Gastroesophageal sphincter (tissue), 4 donors: ENCODE results near the gene LIN54. TPM values are rescaled to one million over a fixed set of nuclear protein-coding genes. Genes with fewer than 3 reads are reported as not detected.
"Not testable (repeated sequence)": the region's sequence is repeated elsewhere in the genome, so short reads cannot be mapped to it uniquely, and the experiment has no call there.

Experiments
- ATAC-seq: fragments of 150-250 bp; one replicate; pipeline ENCODE4 v1.9.1; 2016; ENCODE audit warnings: mild to moderate bottlenecking, moderate library complexity
- H3K27ac ChIP-seq, 4 donors: fragments of 200-600 bp; sonication (generic) in 3 of 4; 1 replicate in 3 of 4; 2 replicates in 1 of 4; pipeline ENCODE4 v1.5.1; 2016 to 2019
- H3K27me3 ChIP-seq: fragments of 200-600 bp; sonication (generic); one replicate; pipeline ENCODE4 v1.5.1; 2019
- H3K36me3 ChIP-seq, 2 donors: fragments of 200-600 bp; sonication (generic); one replicate each; pipeline ENCODE4 v1.5.1; 2019; ENCODE audit warnings: control low read depth in 1 of 2
- H3K4me1 ChIP-seq, 3 donors: fragments of 200-600 bp; sonication (generic); 1 replicate in 2 of 3; 2 replicates in 1 of 3; pipeline ENCODE4 v1.5.1; 2016 to 2019; ENCODE audit warnings: control low read depth in 2 of 3
- H3K4me3 ChIP-seq, 2 donors: fragments of 200-600 bp; sonication (generic); one replicate each; pipeline ENCODE4 v1.5.1; 2019; ENCODE audit warnings: mild to moderate bottlenecking in 1 of 2, moderate library complexity in 1 of 2
- H3K9me3 ChIP-seq, 3 donors: fragments of 200-600 bp; sonication (generic); one replicate each; pipeline ENCODE4 v1.5.1; 2017 to 2019; ENCODE audit warnings: control low read depth in 2 of 3
- CTCF ChIP-seq, 4 experiments: fragments of 200-600 bp in 2 of 4; fragments of 450-650 bp in 2 of 4; sonication (generic) in 1 of 4; IDR thresholded peaks; one replicate each; pipeline ENCODE4 v1.5.1; 2017 to 2019; ENCODE audit warnings: antibody characterized with exemption in 4 of 4, mild to moderate bottlenecking in 2 of 4, moderate library complexity in 2 of 4
- EP300 ChIP-seq: sonication (generic); formaldehyde crosslinking; IDR thresholded peaks from one replicate; pipeline ENCODE4 v1.6.1; 2017; ENCODE audit warnings: antibody characterized with exemption, mild to moderate bottlenecking
- POLR2A ChIP-seq, 2 donors: fragments of 450-650 bp; IDR thresholded peaks; one replicate each; pipeline ENCODE4 v1.6.1; 2017; ENCODE audit warnings: antibody characterized with exemption in 2 of 2, mild to moderate bottlenecking in 2 of 2, moderate library complexity in 1 of 2
- POLR2AphosphoS5 ChIP-seq: sonication (generic); formaldehyde crosslinking; IDR thresholded peaks from one replicate; pipeline ENCODE4 v1.6.1; 2017; ENCODE audit warnings: antibody characterized with exemption
- WGBS, 2 donors: methylation state at CpG; one replicate each; pipeline ENCODE4 v1.1.5; 2018; ENCODE audit warnings: low coverage in 1 of 2; 5-methylcytosine and 5-hydroxymethylcytosine counted together
- total RNA-seq, 4 donors: library from RNA; depleted of rRNA; stranded (reverse); fragments of >200 nt; gene quantifications; one replicate each; pipeline ENCODE4 v1.1.0, GENCODE V29; 2016

The LIN54 gene
- total RNA-seq, 4 donors from 2014 or later, result 7.8 to 15.3 (median 10.2) TPM

- TF ChIP-seq EP300 (no peak), POLR2AphosphoS5 (no peak), POLR2A (IDR thresholded peaks at IDR 0.05) (no peak), CTCF (IDR thresholded peaks at IDR 0.05) (no peak)
Observed at GRCh38 chr4:83012200-83012686, 1.6 kb upstream of the LIN54 start.

GRCh38 chr4:83011689-83012199 is 1.1 kb upstream of the LIN54 start:
- H3K9me3 ChIP-seq, result no peaks in the 10 kb centered on the region
- H3K4me1 ChIP-seq, result peaks cover 0 to 51% (median 13%) of the 10 kb centered on the region in 3 donors
- no peak for ATAC-seq

More at GRCh38 chr4:83012200-83012686, 1.6 kb upstream of the LIN54 start:
- H3K4me1 ChIP-seq, result peaks cover 0 to 51% (median 13%) of the 10 kb centered on the region in 3 donors
- H3K36me3 ChIP-seq, result no peaks in the 10 kb centered on the region
- peak overlapping the region; percentile 41 to 97 (median 91) for H3K27ac ChIP-seq
- H3K9me3 ChIP-seq, result no peaks in the 10 kb centered on the region
- H3K27me3 ChIP-seq, result no peaks in the 10 kb centered on the region
- no peak for ATAC-seq
- peak overlapping the region; percentile 65 to 72 for H3K4me3 ChIP-seq
- 0% methylated on average over 2 of the region's 43 CpGs for whole genome bisulfite sequencing, 2 donors

GRCh38 chr4:83010111-83010521 is 507 bp downstream of the LIN54 start:
- H3K27me3 ChIP-seq, result no peaks in the 10 kb centered on the region
- peak overlapping the region; percentile 72 to 90 for H3K4me3 ChIP-seq
- TF ChIP-seq POLR2AphosphoS5, result no peak
- TF ChIP-seq EP300, result no peak
- no peak for TF ChIP-seq CTCF (IDR thresholded peaks at IDR 0.05)
- no peak for TF ChIP-seq POLR2A (IDR thresholded peaks at IDR 0.05)
- no peaks in the 10 kb centered on the region for H3K36me3 ChIP-seq
- peak overlapping the region; percentile 87 to 92 (median 91) for H3K27ac ChIP-seq
- peaks cover 0 to 51% (median 13%) of the 10 kb centered on the region in 3 donors for H3K4me1 ChIP-seq
- H3K9me3 ChIP-seq, result no peaks in the 10 kb centered on the region
- 0% methylated on average over 4 to 12 of the region's 14 CpGs for WGBS, 2 donors
- ATAC-seq, result no peak

More at GRCh38 chr4:83011689-83012199, 1.1 kb upstream of the LIN54 start:
- WGBS, 2 donors, result 3% methylated on average over 5 of the region's 5 CpGs
- Histone ChIP-seq H3K27me3 (no peaks in the 10 kb centered on the region), H3K36me3 (no peaks in the 10 kb centered on the region), H3K4me3 (peak overlapping the region; percentile 65 to 72), H3K27ac (peak overlapping the region; percentile 41 to 97 (median 91))
- TF ChIP-seq POLR2A (IDR thresholded peaks at IDR 0.05) (no peak), CTCF (IDR thresholded peaks at IDR 0.05) (no peak), EP300 (no peak), POLR2AphosphoS5 (no peak)

- Histone ChIP-seq H3K36me3 (no peaks in the 10 kb centered on the region), H3K27me3 (no peaks in the 10 kb centered on the region), H3K9me3 (no peaks in the 10 kb centered on the region), H3K4me3 (peak overlapping the region; percentile 72 to 90), H3K27ac (peak overlapping the region; percentile 87 to 92 (median 91)), H3K4me1 (peaks cover 0 to 51% (median 13%) of the 10 kb centered on the region in 3 donors)
- 48 to 52% methylated on average over 3 of the region's 3 CpGs for WGBS, 2 donors
- no peak for ATAC-seq
- TF ChIP-seq POLR2A (IDR thresholded peaks at IDR 0.05) (no peak), POLR2AphosphoS5 (no peak), EP300 (no peak), CTCF (IDR thresholded peaks at IDR 0.05) (no peak)
Observed at GRCh38 chr4:83009529-83009928, 1.1 kb downstream of the LIN54 start.

GRCh38 chr4:83003044-83003791 is 7.4 kb downstream of the LIN54 start:
- H3K36me3 ChIP-seq, H3K27me3 ChIP-seq, H3K4me1 ChIP-seq, ATAC-seq, H3K9me3 ChIP-seq, H3K4me3 ChIP-seq, H3K27ac ChIP-seq: not testable (repeated sequence)
- 88 to 98% methylated on average over 6 to 13 of the region's 14 CpGs for WGBS, 2 donors
